KBM-7 (cell line): ENCODE measurements around the gene FMOD.

Experiments
- DNase-seq: peaks from one replicate; pipeline ENCODE4 v3.0.0-alpha.2; 2015
- in situ Hi-C: fragments of 300-500 bp; cut with MboI; formaldehyde crosslinking; loops from 2 replicates; pipeline ENCODE4 v1.14.3; 2020; ENCODE audit warnings: low sequenced_read_pairs, low pct_unique_long_range_greater_than_20kb, mixed read lengths

Gene FMOD

DNA sequence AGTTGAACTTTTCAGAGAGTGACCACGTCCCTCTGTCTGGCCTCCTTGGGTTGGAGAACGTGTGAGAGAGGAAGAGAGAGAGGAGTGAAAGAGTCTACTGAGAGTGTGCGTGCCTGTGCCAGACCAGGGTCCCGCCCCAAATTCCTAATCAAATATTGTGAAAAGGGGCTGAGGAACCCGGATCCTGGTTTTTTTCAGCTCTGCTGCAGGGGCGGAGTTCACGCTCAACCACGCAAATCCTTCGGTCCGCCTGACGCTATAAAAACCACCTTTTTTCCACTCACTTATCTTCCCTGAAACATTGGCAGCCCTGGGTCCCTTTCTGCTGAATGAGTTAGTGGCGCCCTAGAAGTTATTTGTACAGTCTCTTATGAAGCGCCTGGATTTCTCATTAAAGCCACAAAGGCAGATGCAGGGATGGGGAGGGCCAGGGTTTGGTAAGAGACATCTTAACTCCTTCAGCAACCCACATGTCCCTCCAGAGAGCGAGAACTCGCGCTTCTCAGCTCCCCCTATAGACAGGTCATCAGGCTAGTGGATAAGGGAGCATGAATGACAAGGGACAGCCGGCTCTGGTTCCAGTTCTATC lies at the start of gene FMOD:
TSS of gene FMOD (minus strand) at position 86 of the 589 bp plus-strand sequence. CDS start 2,852 bp downstream, outside the sequence.
- in situ Hi-C loops = no loop called here

DNA sequence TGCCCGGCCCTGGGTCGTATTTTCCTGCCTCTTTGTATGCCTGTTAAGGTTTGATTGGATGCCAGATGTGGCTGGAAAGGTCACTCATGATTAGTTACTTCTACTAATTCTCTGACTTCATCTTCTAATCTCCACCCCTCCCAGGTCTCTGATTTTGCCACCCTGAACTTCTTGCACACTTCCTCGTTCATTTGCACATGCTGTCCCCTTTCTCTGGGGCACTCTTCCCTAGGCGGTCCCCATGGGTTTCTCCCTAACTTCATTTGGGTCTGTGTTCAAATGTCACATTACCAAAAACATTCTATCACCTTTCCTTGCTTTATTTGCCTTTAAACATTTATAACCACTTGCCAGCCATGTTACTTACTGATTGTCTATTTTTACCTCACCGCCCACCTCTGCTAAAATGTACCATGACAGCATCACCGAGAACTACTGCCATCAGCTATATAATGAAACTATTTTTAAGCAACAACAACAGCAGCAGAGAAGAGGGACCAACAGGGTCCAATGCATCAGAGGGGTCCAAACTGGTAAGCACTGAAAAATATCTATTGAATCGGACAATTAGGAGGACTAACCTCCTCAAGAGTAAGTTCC lies 45.8 kb upstream of the FMOD start:
- in situ Hi-C loops = no loop called here
- no peak for DNase-seq

More for the DNA sequence above, at the start of gene FMOD:
- DNase-seq = no peak

DNA sequence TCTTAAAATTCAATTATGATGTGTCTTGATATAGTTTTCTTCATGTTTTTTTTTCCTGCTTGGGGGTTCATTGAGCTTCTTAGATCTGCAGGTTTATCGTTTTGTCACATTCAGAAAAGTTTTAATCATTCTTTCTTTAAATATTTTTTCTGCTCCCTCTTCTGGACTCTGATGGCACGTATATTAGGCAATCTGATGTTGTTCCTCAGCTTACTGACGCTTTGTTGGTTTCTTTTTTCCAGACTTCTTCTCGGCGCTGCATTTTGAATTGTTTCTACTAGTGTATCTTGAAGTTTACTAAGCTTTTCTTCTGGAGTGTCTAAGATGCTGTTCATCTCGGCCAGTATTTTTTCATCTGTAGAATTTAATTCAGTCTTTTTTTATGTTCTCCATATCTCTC lies 44.8 kb upstream of the FMOD start:
- in situ Hi-C loops = no loop called here
- no peak for DNase-seq

DNA sequence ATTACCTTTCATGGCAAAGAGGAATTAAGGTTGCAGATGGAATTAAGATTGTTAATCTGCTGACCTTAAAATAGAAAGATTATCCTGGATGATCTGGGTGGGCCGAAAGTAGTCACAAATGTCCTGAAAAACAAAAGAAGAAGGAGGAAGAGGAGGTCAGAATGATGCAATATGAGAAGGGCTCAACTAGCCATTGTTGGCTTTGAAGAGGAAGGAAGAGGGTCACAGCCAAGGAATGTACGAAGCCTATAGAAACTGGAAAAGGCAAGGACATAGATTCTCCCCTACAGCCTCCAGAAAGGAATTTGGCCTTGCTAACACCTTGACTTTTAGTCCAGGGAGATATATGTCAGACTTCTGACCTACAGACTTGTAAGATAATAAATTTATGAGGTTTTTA lies 39.4 kb upstream of the FMOD start:
- no peak for DNase-seq
- in situ Hi-C loops = no loop called here

DNA sequence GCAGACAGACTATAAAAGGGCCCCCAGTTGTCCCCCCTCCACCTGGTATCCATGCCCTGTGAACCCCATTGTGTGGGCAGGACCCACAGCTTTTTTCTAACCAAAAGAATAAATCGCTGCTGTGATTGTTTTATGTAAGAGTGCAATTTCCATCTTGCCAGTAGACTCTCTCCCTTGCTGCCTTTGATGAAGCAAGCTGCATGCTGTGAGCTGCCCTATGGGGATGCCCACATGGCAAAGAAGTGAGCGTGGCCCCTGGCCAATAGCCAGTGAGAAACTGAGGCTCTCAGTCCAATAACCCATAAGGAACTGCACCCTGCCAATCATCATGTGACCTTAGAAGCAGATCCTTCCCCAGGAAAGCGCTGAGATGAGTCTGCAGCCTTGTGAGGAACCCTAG lies 37.8 kb upstream of the FMOD start:
- in situ Hi-C loops = no loop called here
- DNase-seq = no peak

DNA sequence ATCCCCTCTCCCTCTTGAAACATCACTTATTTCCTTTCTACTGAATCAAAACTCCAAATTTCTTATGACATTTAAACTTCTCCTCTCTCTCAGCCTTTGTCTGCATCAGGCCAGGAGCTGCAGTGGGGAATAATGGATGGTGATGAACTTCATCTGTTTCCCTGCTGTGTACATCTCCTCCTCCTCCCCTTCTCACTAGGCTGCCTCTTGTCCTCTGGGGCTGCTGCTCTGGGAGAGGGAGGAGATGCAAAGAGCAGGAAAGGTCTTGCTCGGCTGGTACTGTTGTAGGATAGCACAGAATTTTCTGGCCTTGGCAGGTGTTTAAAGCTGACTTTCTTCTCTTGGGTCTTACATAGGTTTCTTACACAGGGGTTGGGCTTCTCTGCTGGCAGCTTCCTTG lies 31.1 kb upstream of the FMOD start:
- no peak for DNase-seq
- in situ Hi-C loops = no loop called here

DNA sequence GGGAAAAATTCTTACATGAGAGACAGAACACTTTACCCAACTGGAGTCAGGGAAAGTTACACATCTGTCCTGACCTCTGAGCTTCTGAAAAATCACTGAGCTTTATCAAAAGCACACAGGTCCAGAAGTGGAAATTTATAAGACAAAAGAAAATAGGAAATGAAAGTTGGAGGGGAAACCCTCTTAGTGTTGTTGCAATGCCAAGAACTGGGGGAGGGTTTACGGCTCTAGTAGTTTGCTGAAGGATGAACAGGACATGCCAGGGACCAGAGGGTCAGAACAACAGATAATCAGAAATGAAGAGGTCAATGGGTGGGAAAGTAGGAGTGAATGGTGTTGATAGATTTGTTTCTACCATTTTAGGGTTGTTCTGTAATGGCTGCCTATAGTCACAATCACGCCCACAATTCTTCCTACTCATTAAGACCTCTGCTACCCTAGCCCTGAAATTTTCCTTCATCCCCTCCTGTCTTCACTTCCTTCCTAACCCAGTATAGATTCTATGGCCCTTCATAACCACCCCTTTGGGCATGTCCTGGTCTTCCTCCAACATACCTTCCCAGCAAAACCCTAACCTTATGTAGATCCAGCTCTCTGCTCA lies 30.3 kb upstream of the FMOD start:
- in situ Hi-C loops = no loop called here
- no peak for DNase-seq

DNA sequence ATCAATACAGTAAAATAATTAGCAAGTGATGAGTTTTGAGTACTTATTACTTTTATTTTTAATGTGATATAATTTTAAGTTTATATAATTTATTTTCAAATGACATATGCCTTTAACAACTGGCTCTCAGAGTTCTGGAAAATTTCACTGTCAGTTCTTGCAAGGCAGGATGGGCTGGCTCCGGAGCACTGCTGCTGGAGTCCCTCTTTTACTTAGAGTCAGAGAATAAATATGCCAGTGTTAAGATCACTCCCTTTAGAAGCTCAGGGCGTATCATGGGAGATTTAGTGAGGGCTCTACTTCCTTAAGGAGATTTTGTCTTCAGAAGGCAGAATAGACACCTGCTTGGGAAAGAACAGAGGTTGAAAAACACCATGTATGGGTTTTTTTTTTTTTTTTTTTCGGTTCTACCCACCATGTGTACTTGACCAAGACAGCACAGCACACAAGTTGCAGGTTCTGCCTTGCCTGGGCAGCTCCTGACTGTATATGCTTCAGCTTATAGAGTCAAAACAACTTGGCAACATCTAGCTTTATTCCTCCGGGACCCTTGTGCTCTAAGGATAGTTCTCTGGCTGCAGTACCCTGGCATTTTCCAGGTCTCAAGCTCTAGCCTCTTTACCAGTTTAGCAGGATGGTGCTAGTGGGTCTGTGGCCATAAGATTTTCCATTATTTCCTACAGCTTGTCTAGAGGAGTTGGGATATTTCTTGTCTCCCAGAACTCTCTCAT lies 29.7 kb upstream of the FMOD start:
- in situ Hi-C loops = no loop called here
- no peak for DNase-seq

DNA sequence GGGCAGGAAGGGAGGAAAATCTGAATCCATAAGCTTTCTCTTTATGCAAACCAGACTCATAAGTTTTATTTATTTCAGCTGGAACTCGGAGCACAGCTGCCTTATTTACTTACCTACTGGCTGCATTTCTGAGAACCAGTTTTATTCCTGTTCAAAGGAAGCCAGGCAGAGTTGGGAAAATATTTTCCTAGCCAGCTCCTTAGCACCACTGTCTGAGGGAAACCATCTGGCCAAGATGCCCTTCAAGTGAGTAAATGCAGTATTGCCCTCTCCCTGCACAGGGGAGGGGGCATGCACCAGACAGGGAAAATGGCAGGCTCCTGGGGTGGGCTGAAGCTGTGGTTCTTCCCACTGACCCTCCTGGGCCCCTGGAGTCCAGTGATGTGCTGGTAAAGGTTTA lies 28.9 kb upstream of the FMOD start:
- no peak for DNase-seq
- in situ Hi-C loops = no loop called here

DNA sequence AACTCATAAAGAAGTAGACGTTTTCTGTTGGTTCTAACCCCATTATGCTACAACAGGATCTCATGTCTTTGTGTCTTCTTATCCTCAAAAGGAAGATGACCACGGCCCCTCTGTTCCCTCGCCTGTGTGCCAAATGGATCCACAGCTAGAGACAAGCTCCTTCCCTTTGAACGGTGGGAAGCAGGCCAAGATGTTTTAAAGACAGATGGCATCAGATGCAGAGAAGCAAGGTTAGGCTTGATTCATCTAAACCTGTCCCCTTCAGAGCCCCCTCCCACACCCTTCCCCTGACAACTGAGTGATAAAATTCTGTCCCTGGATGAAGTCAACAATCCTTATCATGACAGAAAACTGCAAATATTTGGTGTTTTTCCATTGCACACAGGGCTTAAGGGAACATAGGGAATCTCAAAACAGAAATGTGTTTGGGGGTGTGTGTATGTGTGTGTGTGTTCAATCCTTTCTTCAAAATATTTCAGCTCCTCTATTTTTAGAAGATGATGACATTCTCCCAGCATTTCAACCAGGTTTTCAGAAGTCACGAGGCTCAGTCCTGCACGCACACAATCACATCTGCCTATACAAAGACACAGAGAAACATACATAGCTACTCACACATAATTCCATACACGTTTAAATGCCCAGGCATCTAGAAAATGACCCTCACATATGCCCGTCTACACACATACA lies 27.8 kb upstream of the FMOD start:
- in situ Hi-C loops = no loop called here
- DNase-seq = no peak

DNA sequence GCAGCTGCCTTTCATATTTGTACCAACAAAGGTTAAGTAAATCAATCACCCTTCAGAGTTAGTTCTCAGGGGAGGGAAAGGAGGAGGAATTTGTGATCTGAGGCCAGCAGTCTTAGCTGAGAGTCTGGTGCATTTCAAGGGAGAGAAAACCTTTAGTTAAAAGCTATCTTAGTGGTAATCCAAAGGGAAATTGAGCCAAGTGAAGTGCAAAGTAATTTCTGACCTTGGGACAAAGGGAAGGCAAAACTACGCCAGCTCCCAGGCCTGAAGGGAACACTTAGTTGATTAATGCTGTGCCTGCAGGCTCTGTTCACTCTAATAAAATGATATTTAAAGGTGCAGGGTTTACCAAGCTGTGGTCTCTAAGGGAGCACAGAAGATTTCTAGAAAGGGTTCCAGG lies 23.1 kb upstream of the FMOD start:
- in situ Hi-C loops = no loop called here
- no peak for DNase-seq

DNA sequence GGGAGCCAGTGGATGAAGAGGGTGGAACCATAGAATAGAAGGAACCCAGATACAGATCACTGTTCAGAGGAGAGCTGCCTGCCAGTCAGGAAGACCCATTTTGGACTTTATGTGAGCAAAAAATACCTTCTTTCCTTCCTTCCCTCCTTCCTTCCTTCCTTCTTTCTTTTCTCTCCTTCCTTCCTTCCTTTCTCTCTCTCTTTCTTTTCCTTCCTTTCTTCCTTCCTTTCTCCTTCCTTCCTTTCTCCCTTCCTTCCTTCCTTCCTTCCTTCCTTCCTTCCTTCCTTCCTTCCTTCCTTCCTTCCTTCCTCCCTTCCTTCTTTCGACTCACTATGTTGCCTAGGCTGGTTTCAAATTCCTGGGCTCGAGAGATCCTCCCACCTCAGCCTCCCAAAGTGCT lies 22.1 kb upstream of the FMOD start:
- no peak for DNase-seq
- in situ Hi-C loops = no loop called here

DNA sequence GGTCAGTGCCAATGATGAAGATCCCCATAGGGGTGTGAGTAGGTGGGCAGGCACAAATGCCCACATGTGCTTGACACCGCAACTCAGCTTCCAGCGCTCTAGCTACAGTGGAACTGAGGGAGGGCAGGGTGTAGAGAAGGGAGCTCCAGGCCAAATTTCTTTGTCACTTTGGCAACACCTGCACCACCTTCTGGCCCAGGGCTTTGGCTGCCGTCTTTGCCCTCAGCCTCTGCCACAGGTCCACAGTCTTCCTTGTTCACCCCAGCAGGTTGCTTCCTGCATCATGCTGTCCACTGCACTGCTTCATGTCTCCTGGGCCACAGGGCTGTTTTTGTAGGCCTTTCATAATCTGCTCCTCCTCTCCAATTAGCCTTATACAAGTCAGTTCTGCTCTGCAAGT lies 20.4 kb upstream of the FMOD start:
- DNase-seq = no peak
- in situ Hi-C loops = no loop called here

DNA sequence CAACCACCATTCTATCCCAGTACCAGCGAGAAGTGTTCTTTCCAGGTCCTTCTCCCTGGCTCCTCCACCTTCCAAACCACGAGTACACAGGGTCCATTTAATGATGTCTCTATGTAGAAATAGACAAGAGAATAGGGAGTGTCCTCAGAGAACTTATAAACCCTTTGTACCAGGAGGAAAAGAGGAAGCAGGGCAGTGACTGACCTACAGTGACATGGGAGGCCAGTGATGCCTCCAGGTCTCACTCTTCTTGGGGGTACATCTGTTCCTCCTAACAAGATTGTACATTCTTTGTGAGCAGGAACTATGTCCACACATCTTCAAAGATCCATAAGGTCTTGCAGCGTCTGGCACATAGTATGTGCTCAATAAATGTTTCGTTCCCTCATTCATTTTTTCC lies 18.7 kb upstream of the FMOD start:
- in situ Hi-C loops = no loop called here
- DNase-seq = no peak

DNA sequence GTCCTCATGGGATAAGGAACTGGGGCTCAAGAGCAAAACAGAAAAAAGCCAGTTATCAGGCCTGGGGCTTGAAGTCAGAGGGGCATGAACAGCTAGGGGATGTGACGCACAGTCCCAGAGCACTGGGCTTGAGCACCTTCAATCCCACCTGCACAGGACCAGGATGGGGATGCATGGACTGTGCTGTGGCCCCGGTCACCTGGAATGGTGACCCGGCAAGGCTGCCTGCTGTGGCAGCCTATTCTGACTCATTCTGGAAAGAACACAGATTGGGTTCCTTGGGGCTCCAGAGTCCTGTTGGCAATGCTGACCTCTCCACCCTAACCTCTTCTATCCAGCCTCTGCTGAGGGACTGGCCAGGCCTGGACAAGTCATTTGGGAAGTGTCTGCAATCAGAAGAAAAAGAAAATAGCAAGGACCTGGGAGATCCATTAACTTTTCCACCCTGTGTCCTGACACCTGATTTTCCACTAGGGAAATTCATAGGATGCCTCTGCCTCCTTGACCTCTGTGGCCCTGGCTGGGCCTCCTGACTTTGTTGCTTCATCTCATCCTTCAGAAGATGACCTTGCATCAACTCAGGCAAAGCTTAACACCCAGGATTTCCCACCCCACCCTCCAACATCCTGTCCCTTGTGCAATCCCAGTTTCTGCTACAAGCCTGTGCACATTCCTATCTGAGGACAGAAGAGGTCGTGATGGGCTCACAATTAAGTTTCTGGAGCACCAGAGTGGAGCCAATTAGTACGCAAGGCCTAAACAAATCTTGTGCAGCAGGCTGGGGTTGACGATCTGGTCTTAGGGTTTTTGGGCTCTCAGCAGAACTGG lies 17.9 kb upstream of the FMOD start:
- in situ Hi-C loops = no loop called here
- no peak for DNase-seq

DNA sequence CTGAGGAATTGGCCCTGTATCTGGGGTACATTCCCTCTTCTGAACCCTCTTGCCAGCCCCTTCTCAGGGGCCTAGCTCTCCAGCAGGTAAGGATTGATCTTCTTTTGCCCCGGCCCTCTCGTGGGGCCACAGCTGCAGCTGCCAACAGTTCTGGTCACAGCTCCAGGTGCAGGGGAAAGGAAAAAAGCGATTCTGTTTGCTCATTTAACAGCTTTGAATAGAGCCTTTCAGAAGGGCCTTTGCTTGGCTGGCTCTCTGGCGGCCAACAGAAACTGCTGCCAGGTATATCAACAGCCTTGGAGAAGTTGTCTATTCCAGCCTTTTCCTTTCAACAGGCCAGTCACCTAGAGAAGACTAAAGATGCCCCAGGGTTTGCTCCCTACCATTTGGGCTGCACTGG lies 16.1 kb upstream of the FMOD start:
- no peak for DNase-seq
- in situ Hi-C loops = no loop called here

DNA sequence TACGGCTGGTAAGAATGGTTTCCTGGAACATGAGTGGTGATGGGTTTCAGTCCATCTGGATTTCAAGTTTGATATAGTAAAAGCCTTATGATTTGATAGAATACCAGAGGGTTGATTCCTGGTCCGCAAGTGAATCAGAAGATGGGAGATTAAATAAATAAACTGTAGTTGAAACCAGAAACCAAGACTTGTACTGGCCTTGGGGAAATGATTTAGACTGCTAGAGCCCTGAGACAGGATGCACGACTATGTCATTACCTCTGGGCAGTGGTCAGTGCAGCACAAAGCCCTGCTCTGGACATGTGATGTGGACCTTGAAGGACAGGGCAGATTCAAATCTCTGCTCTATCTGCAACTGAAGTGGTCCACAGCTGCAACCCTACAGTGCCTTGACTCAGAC lies 15.6 kb upstream of the FMOD start:
- DNase-seq = no peak
- in situ Hi-C loops = no loop called here

DNA sequence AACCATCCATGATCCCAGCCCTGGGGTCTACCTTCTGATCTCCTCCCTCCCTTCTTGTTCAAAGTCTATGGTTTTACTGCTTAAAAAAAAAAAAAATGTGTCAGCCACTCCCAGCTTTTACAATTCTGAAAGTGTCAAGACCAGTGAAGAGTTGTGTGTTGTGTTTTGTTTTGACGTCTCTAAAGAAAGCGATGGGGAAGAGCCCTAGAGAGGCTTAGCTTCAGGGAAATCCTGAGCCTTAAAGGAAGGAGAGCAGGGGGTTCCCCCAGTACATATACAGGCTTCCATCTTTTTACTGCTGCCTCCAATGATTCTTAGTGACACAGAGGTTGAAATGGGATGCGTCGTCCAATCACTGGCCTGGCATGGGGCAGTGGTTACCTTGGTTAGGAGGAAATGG lies 13.9 kb upstream of the FMOD start:
- in situ Hi-C loops = no loop called here
- no peak for DNase-seq
